Right renal cortex interstitium (tissue), 3 donors: ENCODE measurements around the gene GRM4. TPM values are rescaled to one million over a fixed set of nuclear protein-coding genes. Genes with fewer than 3 reads are reported as not detected.

Experiments used
- polyA plus RNA-seq, 3 donors: library from polyadenylated mRNA; unstranded; fragments of 120-200 nt; gene quantifications; one replicate each; pipeline ENCODE4 v1.2.1, GENCODE V29; 2013; ENCODE audit not compliant: insufficient read length in 3 of 3

Gene GRM4
- polyA plus RNA-seq, 3 donors = 0.42 to 0.62 (median 0.49) TPM

Other genes starting within 250 kb of the GRM4 start
- gene HMGA1, start 90.8 kb upstream of the GRM4 start, polyA plus RNA-seq = 100 to 1,000 TPM in 1 of 3 donors, 10 to 100 TPM in 2; 80.2 to 117 (median 97.5) TPM
- gene SMIM29, start 102.9 kb upstream of the GRM4 start, polyA plus RNA-seq = 10 to 100 TPM; 12.4 to 14.1 (median 13.3) TPM
- 10 to 100 TPM; 13.9 to 16.1 (median 15.6) TPM for gene NUDT3, start 246.6 kb upstream of the GRM4 start, polyA plus RNA-seq